Neuron (in vitro differentiated cells): ENCODE results near the gene CCDC6.

Source experiments
- H2AFZ ChIP-seq: one replicate; pipeline ENCODE4 v1.6.1; 2013; ENCODE audit warnings: low read depth, mild to moderate bottlenecking, inconsistent platforms, low read length, moderate library complexity
- H3K27me3 ChIP-seq: one replicate; pipeline ENCODE4 v1.6.1; 2013; ENCODE audit warnings: low read length; ENCODE audit not compliant: insufficient read depth
- H3K36me3 ChIP-seq: one replicate; pipeline ENCODE4 v1.6.1; 2013; ENCODE audit warnings: low read length; ENCODE audit not compliant: insufficient read depth
- H3K4me1 ChIP-seq: one replicate; pipeline ENCODE4 v1.6.1; 2013; ENCODE audit warnings: low read length; ENCODE audit not compliant: insufficient read depth
- H3K4me3 ChIP-seq: 2 replicates; pipeline ENCODE4 v1.5.1; 2013; ENCODE audit warnings: mild to moderate bottlenecking, low read length, moderate library complexity
- H3K9me3 ChIP-seq: one replicate; pipeline ENCODE4 v1.6.1; 2013; ENCODE audit warnings: low read length

CCDC6 gene

DNA sequence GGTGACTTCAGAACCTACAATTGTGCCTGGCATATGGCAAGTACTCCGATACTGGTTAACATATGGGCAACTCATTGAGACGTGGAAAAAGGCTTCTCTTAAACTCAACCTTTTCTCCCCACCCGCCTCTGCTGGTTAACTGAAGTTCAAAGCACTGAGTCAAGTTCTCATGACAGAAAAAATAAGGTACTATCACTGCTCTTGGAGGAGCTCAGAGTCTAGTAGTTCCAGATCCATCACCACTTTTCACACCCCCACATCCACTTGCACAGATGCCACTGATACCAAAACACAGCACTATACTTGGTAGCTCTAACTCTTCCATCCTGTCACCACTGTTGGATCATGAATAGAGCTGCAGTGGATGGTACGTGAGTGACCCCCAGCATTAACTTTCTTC, 36.2 kb downstream of the CCDC6 start:
- Histone ChIP-seq H3K9me3 (no peaks in the 10 kb centered on the region), H3K4me3 (no peak overlapping the region), H3K36me3 (no peaks in the 10 kb centered on the region), H3K27me3 (no peaks in the 10 kb centered on the region), H2AFZ (no peak overlapping the region), H3K4me1 (no peaks in the 10 kb centered on the region)

DNA sequence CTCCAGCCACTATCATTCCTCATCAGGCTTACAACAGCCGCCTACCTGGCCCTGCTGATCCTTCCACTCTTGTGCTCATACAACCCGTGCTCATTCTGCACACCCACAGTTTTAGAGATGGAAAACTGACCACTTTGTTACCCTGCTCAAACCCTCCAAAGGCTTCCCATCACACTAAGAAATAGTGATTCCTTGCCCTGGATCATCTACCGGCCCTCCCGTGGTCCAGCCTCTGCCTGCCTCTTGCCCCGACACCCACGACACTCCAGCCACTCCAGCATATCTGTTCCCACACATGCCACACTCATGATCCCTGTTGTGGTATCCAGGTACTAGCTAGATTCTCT, 36.8 kb downstream of the CCDC6 start:
- Histone ChIP-seq H2AFZ (no peak overlapping the region), H3K27me3 (no peaks in the 10 kb centered on the region), H3K36me3 (no peaks in the 10 kb centered on the region), H3K4me3 (no peak overlapping the region), H3K4me1 (no peaks in the 10 kb centered on the region), H3K9me3 (no peaks in the 10 kb centered on the region)

DNA sequence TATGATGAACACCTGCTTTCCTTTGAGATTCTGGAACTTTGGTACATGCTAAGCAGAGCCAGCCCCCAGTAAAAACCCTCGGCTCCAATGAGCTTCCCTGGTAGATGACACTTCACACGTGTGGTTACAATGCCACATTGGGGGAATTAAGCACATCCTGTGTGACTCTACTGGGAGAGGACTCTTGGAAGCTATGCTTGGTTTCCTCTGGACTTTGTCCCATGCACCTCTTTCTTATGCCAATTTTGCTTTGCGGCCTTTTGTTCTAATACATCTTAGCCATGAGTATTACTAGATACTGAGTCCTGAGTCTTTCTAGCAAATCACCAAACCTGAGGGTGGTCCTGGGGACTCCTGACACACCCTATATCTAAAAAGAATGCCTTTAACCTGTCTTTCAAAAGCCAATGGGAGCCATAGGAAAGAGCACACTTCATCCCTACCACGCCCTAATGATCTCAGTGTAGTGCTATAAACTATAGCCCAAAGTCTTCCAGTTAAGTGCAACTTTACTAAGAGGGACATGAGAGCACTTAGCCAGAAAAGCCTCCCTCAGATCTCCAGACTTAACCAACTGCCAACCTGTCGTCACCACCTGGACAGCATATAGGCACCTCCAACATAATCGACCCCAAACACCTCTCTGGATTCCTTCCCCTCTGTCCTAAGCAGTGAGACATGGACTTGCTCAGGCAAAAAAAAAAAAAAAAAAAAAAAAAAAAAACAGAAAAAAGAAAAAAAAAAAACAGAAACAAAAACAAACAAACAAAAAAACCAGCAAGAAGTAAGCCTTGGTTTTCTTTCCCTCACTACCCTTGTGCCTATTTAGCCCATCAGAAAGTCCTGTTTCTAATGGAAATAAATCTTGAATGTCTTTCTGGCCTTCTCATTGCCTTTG, 37.4 kb downstream of the CCDC6 start:
- no peaks in the 10 kb centered on the region for H3K27me3 ChIP-seq
- no peaks in the 10 kb centered on the region for H3K9me3 ChIP-seq
- H2AFZ ChIP-seq, result no peak overlapping the region
- no peaks in the 10 kb centered on the region for H3K4me1 ChIP-seq
- H3K36me3 ChIP-seq, result no peaks in the 10 kb centered on the region
- no peak overlapping the region for H3K4me3 ChIP-seq

DNA sequence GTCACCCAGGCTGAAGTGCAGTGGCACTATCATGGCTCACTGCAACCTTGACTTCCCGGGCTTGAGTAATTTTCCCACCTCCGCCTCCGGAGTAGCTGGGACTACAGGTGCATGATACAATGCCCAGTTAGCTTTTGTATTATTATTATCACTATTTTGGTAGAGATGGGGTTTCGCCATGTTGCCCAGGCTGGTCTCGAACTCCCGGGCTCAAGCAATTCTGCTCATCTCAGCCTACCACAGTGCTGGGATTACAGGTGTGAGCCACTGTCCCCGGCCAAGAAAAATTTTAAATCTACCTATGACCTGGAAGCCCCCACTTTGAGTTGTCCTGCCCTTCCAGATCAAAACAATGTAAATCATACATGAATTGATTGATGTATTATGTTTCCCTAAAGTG, 38.8 kb downstream of the CCDC6 start:
- Histone ChIP-seq H3K27me3 (no peaks in the 10 kb centered on the region), H3K4me3 (no peak overlapping the region), H3K9me3 (no peaks in the 10 kb centered on the region), H3K36me3 (no peaks in the 10 kb centered on the region), H3K4me1 (no peaks in the 10 kb centered on the region), H2AFZ (no peak overlapping the region)

DNA sequence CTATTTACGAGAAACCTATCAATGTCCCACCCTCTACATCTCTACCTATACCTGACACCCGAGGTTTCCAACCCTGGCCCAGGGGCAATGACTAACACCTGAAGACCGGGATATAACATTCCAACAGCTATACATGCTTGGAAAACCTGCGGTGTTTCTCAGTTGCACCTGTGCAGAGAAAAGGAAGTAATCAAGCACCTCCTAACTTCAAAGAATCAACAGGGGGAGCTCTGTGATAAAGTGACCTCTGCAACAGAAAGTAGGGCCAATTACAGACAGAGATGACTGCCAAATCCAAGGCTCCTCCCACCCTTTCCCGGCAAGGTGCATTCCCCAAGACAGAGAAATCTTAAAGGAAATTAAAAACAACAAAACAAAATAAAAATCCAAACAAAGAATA, 41.3 kb downstream of the CCDC6 start:
- Histone ChIP-seq H2AFZ (no peak overlapping the region), H3K27me3 (no peaks in the 10 kb centered on the region), H3K4me1 (no peaks in the 10 kb centered on the region), H3K36me3 (no peaks in the 10 kb centered on the region), H3K4me3 (no peak overlapping the region), H3K9me3 (peaks cover 6% of the 10 kb centered on the region)

DNA sequence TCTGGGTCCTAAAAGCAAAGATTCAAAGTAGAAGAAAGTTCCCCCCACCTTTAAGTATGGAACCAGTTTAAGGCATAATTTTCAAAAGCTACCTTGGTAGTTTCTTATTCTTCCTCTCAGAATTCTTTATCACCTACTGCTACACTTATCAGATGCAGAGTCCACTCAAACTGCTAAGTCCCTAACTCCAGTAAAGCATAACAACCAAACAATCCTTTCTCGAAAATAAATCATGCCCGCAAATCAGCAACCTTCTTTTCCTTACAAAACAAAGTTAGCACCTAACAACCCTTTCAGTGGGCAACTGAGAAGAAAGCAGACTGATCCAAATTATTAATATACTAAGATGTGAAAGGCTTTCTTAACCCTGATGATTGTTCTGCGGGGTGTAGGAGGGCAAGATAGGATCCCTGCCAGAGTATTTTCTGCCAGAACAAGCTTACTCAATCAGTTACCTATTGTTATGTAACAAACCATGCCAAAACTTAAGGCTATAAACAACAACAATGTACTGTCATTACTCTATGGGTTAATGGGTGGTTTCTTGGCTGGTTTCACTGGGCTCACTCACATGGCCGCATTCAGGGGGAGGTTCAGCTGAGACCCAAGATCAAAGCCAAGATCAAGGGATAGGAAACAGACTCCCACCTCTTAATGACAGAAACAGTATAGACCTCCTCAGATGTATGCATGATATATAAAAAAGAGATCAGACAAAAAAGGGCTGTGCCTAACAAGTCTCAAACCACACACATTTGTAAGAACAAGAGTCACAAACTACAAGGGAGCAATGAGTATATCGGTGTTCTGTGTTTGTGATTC, 42.0 kb downstream of the CCDC6 start:
- no peak overlapping the region for H2AFZ ChIP-seq
- H3K36me3 ChIP-seq, result no peaks in the 10 kb centered on the region
- H3K4me3 ChIP-seq, result no peak overlapping the region
- no peaks in the 10 kb centered on the region for H3K27me3 ChIP-seq
- peaks cover 9% of the 10 kb centered on the region for H3K9me3 ChIP-seq
- H3K4me1 ChIP-seq, result no peaks in the 10 kb centered on the region

DNA sequence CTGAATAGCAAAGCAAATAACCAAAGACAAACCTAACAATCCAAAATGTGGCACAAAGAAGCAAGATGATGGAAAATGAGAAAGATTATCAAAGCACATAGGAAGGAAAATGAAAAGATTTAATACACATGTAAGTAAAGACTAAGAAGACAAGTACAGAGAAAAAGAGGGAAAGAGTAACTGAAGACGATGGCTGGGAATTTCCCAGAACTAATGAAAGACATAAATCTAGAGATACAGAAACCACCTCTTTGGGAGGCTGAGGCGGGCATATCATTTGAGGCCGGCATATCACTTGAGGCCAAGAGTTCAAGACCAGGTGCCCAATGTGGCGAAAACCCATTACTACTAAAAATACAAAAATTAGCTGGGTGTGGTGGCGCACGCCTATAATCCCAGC, 46.8 kb downstream of the CCDC6 start:
- Histone ChIP-seq H3K27me3 (no peaks in the 10 kb centered on the region), H3K4me3 (no peak overlapping the region), H2AFZ (no peak overlapping the region), H3K4me1 (no peaks in the 10 kb centered on the region), H3K36me3 (no peaks in the 10 kb centered on the region), H3K9me3 (peaks cover 9% of the 10 kb centered on the region)

DNA sequence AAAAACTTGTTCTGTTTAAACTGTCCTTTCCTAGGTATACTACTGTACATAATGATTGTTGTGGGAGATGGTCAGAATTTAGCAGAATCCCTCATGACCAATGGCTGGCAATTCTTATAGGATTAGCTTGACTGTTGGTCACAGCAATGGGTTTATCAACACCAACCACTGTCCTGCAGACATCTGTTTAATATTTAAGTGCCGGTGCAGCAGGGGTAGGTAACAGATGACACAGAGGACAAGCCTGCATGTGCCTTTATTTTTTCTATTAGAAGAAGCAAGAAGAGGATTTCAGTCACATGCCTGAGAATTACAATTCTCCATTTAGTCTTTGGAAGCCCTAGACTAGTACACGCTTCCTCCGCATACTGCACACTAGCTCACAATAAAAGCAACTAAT, 48.4 kb downstream of the CCDC6 start:
- Histone ChIP-seq H3K36me3 (no peaks in the 10 kb centered on the region), H3K27me3 (no peaks in the 10 kb centered on the region), H3K4me3 (no peak overlapping the region), H3K4me1 (no peaks in the 10 kb centered on the region), H3K9me3 (peaks cover 13% of the 10 kb centered on the region), H2AFZ (no peak overlapping the region)

DNA sequence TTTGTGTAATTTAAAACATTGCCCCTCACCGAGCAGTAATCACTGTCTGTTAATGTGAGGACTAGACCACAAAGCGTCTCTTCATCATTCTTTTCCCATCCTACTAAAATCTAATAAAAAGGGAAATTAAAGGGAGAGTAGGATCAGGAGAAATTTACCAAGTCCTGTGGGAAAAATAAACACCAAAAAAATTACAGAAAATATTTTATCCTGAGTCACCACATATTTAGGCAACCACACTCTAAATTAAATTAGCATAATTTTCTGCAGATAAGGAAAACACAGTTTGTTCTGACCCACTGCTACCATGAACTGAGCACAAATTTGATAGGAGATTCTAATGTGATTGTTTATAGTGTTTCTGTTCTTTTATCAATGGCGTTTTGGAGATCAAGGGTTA, 49.3 kb downstream of the CCDC6 start:
- no peak overlapping the region for H2AFZ ChIP-seq
- H3K36me3 ChIP-seq, result peaks cover 4% of the 10 kb centered on the region
- H3K27me3 ChIP-seq, result no peaks in the 10 kb centered on the region
- H3K4me1 ChIP-seq, result no peaks in the 10 kb centered on the region
- no peak overlapping the region for H3K4me3 ChIP-seq
- peaks cover 13% of the 10 kb centered on the region for H3K9me3 ChIP-seq

DNA sequence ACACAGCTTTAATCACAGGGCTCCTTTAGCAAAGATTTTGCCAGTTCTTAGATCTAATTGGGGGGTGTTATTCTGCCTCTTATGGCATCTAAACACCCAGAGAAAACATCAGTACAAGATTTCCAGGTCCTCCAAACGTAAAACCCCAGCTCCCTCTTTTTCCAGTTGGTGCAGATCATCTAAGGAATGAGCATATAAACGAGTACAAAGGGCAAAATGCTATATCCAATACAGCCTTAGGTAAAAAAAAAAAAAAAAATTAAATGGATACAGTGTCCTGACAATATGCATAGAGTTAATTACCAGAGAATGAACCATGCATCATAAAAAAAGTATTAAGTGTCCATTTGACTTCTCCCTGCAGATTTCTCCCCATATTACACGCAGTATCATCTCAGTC, 50.3 kb downstream of the CCDC6 start:
- H2AFZ ChIP-seq, result no peak overlapping the region
- H3K4me1 ChIP-seq, result no peaks in the 10 kb centered on the region
- H3K9me3 ChIP-seq, result peaks cover 12% of the 10 kb centered on the region
- H3K36me3 ChIP-seq, result peaks cover 6% of the 10 kb centered on the region
- H3K4me3 ChIP-seq, result no peak overlapping the region
- no peaks in the 10 kb centered on the region for H3K27me3 ChIP-seq

DNA sequence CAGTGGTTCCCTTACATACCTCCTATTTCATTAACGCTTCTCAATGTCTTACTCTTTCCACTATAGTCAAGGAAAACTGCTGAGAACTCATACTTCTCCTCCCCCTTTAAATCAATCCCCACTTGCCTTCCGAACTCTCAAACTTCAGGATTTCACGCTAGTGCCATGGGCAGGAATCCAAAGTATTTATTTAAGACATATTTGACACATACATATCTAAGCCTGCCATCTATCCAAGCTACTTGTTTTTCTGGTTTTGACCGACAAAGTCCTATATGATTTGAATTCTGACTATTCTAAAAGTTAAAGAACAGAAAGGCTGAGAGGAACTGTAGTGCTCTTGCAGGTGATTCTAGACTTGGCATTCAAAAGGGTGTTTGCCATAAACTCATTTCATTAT, 51.8 kb downstream of the CCDC6 start:
- H3K4me1 ChIP-seq, result no peaks in the 10 kb centered on the region
- no peak overlapping the region for H3K4me3 ChIP-seq
- peaks cover 4% of the 10 kb centered on the region for H3K9me3 ChIP-seq
- no peaks in the 10 kb centered on the region for H3K27me3 ChIP-seq
- peaks cover 10% of the 10 kb centered on the region for H3K36me3 ChIP-seq
- H2AFZ ChIP-seq, result no peak overlapping the region

DNA sequence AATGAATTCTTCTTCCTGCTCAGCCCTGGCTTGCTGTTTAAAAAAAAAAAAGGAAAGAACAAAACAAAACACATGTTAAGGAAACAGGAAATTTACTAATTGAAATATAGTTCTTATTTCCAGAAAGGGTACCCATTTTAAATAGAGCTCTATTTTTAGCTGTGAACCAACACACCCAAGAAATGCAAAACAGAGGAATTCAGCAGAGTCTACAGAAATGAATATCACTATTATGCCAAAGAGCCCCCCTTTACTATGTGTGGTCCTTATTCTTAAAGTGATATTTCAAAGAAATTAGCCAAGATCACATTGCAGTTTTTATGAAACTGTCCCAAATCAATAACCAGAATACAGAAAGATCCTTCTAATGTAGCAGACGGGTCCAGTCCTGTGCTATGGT, 53.7 kb downstream of the CCDC6 start:
- Histone ChIP-seq H2AFZ (no peak overlapping the region), H3K9me3 (peaks cover 4% of the 10 kb centered on the region), H3K4me1 (peaks cover 4% of the 10 kb centered on the region), H3K27me3 (no peaks in the 10 kb centered on the region), H3K36me3 (peaks cover 10% of the 10 kb centered on the region), H3K4me3 (no peak overlapping the region)

DNA sequence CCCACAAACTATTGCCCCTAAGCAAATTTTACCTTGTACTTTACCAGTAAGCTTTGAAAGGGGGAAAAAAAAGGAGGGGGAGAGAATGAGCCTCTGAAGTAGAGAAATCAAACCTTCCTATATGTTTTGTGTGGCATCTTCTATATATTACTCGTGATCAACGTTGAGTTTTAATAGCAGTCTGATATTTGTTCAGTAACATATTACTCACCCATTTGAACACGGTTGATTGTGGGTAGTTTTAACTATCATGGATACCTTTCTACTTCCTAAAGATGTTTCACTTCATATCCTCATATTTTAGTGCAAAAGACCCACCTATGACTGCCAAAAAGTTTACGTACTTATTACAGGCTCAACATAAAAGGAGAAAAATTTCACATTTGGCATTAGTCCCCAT, 54.5 kb downstream of the CCDC6 start:
- Histone ChIP-seq H2AFZ (no peak overlapping the region), H3K36me3 (peaks cover 10% of the 10 kb centered on the region), H3K4me1 (peaks cover 6% of the 10 kb centered on the region), H3K4me3 (no peak overlapping the region), H3K9me3 (peaks cover 4% of the 10 kb centered on the region), H3K27me3 (no peaks in the 10 kb centered on the region)
